Stimulated activated naive CD8-positive, alpha-beta T cell treated with anti-CD3 and anti-CD28 coated beads, Interleukin-15, Interleukin-2, amounts not matched to agents 100 ng/mL and 50 ng/mL, for 24 hours (primary cell): ENCODE measurements around the gene NCKAP5.

Experiments used
- H3K27ac Mint-ChIP-seq: one replicate; pipeline ENCODE4 v1.8.0; 2021; ENCODE audit warnings: mild to moderate bottlenecking, mixed read lengths
- H3K27me3 Mint-ChIP-seq: one replicate; pipeline ENCODE4 v1.8.0; 2021; ENCODE audit warnings: mixed read lengths
- H3K36me3 Mint-ChIP-seq: one replicate; pipeline ENCODE4 v1.8.0; 2021; ENCODE audit warnings: low read depth, mixed read lengths
- H3K4me1 Mint-ChIP-seq: one replicate; pipeline ENCODE4 v1.8.0; 2021; ENCODE audit warnings: low read depth, mixed read lengths
- H3K4me3 Mint-ChIP-seq: one replicate; pipeline ENCODE4 v1.8.0; 2021; ENCODE audit warnings: mild to moderate bottlenecking, mixed read lengths
- H3K9me3 Mint-ChIP-seq: one replicate; pipeline ENCODE4 v1.8.0; 2021; ENCODE audit warnings: mixed read lengths

Gene NCKAP5

GRCh38 chr2:132790207-132790785 lies 778.0 kb downstream of the NCKAP5 start:
- Mint-ChIP-seq H3K27ac (no peak overlapping the region), H3K9me3 (no peaks in the 10 kb centered on the region), H3K4me3 (no peak overlapping the region), H3K36me3 (no peaks in the 10 kb centered on the region), H3K4me1 (no peaks in the 10 kb centered on the region), H3K27me3 (no peaks in the 10 kb centered on the region)

- Mint-ChIP-seq H3K27ac (no peak overlapping the region), H3K4me3 (no peak overlapping the region), H3K27me3 (no peaks in the 10 kb centered on the region), H3K9me3 (no peaks in the 10 kb centered on the region), H3K4me1 (no peaks in the 10 kb centered on the region), H3K36me3 (no peaks in the 10 kb centered on the region)
These were observed 779.2 kb downstream of the NCKAP5 start for GRCh38 chr2:132789066-132789465.

- Mint-ChIP-seq H3K4me1 (no peaks in the 10 kb centered on the region), H3K27ac (no peak overlapping the region), H3K9me3 (no peaks in the 10 kb centered on the region), H3K4me3 (no peak overlapping the region), H3K36me3 (no peaks in the 10 kb centered on the region), H3K27me3 (no peaks in the 10 kb centered on the region)
These were observed 779.9 kb downstream of the NCKAP5 start for GRCh38 chr2:132788310-132788838.

- no peaks in the 10 kb centered on the region for H3K36me3 Mint-ChIP-seq
- H3K27me3 Mint-ChIP-seq = no peaks in the 10 kb centered on the region
- no peak overlapping the region for H3K27ac Mint-ChIP-seq
- no peaks in the 10 kb centered on the region for H3K4me1 Mint-ChIP-seq
- H3K4me3 Mint-ChIP-seq = no peak overlapping the region
- peaks cover 4% of the 10 kb centered on the region for H3K9me3 Mint-ChIP-seq
These were observed 784.4 kb downstream of the NCKAP5 start for GRCh38 chr2:132783883-132784282.

GRCh38 chr2:132782176-132782783 lies 786.0 kb downstream of the NCKAP5 start:
- Mint-ChIP-seq H3K4me1 (no peaks in the 10 kb centered on the region), H3K27me3 (no peaks in the 10 kb centered on the region)

GRCh38 chr2:132780651-132781050 lies 787.6 kb downstream of the NCKAP5 start:
- Mint-ChIP-seq H3K27ac (no peak overlapping the region), H3K9me3 (peaks cover 4% of the 10 kb centered on the region), H3K4me1 (no peaks in the 10 kb centered on the region), H3K27me3 (no peaks in the 10 kb centered on the region), H3K4me3 (no peak overlapping the region), H3K36me3 (no peaks in the 10 kb centered on the region)

More at GRCh38 chr2:132782176-132782783, 786.0 kb downstream of the NCKAP5 start:
- Mint-ChIP-seq H3K27ac (no peak overlapping the region), H3K36me3 (no peaks in the 10 kb centered on the region), H3K4me3 (no peak overlapping the region), H3K9me3 (peaks cover 4% of the 10 kb centered on the region)

GRCh38 chr2:132779206-132779721 lies 789.0 kb downstream of the NCKAP5 start:
- no peak overlapping the region for H3K27ac Mint-ChIP-seq
- H3K27me3 Mint-ChIP-seq = no peaks in the 10 kb centered on the region
- H3K9me3 Mint-ChIP-seq = peaks cover 4% of the 10 kb centered on the region
- H3K4me3 Mint-ChIP-seq = no peak overlapping the region
- no peaks in the 10 kb centered on the region for H3K36me3 Mint-ChIP-seq
- H3K4me1 Mint-ChIP-seq = no peaks in the 10 kb centered on the region

GRCh38 chr2:132776287-132776686 lies 792.0 kb downstream of the NCKAP5 start:
- Mint-ChIP-seq H3K9me3 (peaks cover 4% of the 10 kb centered on the region), H3K36me3 (no peaks in the 10 kb centered on the region)

GRCh38 chr2:132774189-132774588 lies 794.1 kb downstream of the NCKAP5 start:
- Mint-ChIP-seq H3K4me3 (no peak overlapping the region), H3K27ac (no peak overlapping the region), H3K36me3 (no peaks in the 10 kb centered on the region), H3K9me3 (no peaks in the 10 kb centered on the region), H3K4me1 (no peaks in the 10 kb centered on the region), H3K27me3 (no peaks in the 10 kb centered on the region)

More at GRCh38 chr2:132776287-132776686, 792.0 kb downstream of the NCKAP5 start:
- H3K27me3 Mint-ChIP-seq = no peaks in the 10 kb centered on the region
- no peaks in the 10 kb centered on the region for H3K4me1 Mint-ChIP-seq
- H3K4me3 Mint-ChIP-seq = no peak overlapping the region
- no peak overlapping the region for H3K27ac Mint-ChIP-seq

- no peaks in the 10 kb centered on the region for H3K4me1 Mint-ChIP-seq
- H3K9me3 Mint-ChIP-seq = no peaks in the 10 kb centered on the region
- no peaks in the 10 kb centered on the region for H3K36me3 Mint-ChIP-seq
- H3K27ac Mint-ChIP-seq = no peak overlapping the region
- no peaks in the 10 kb centered on the region for H3K27me3 Mint-ChIP-seq
- no peak overlapping the region for H3K4me3 Mint-ChIP-seq
These were observed 794.9 kb downstream of the NCKAP5 start for GRCh38 chr2:132773331-132773730.

- no peak overlapping the region for H3K4me3 Mint-ChIP-seq
- no peaks in the 10 kb centered on the region for H3K4me1 Mint-ChIP-seq
- H3K27me3 Mint-ChIP-seq = no peaks in the 10 kb centered on the region
- H3K36me3 Mint-ChIP-seq = no peaks in the 10 kb centered on the region
- H3K9me3 Mint-ChIP-seq = peaks cover 5% of the 10 kb centered on the region
- no peak overlapping the region for H3K27ac Mint-ChIP-seq
These were observed 795.9 kb downstream of the NCKAP5 start for GRCh38 chr2:132772340-132772739.

GRCh38 chr2:132766573-132766972 lies 801.7 kb downstream of the NCKAP5 start:
- no peak overlapping the region for H3K27ac Mint-ChIP-seq
- H3K36me3 Mint-ChIP-seq = no peaks in the 10 kb centered on the region
- no peaks in the 10 kb centered on the region for H3K27me3 Mint-ChIP-seq
- peaks cover 18% of the 10 kb centered on the region for H3K9me3 Mint-ChIP-seq
- H3K4me3 Mint-ChIP-seq = no peak overlapping the region
- no peaks in the 10 kb centered on the region for H3K4me1 Mint-ChIP-seq

GRCh38 chr2:132761437-132761836 lies 806.8 kb downstream of the NCKAP5 start:
- no peak overlapping the region for H3K27ac Mint-ChIP-seq
- no peaks in the 10 kb centered on the region for H3K36me3 Mint-ChIP-seq
- no peak overlapping the region for H3K4me3 Mint-ChIP-seq
- peaks cover 14% of the 10 kb centered on the region for H3K9me3 Mint-ChIP-seq
- H3K27me3 Mint-ChIP-seq = no peaks in the 10 kb centered on the region
- no peaks in the 10 kb centered on the region for H3K4me1 Mint-ChIP-seq

- H3K4me3 Mint-ChIP-seq = no peak overlapping the region
- H3K27me3 Mint-ChIP-seq = no peaks in the 10 kb centered on the region
These were observed 807.3 kb downstream of the NCKAP5 start for GRCh38 chr2:132760971-132761370.

GRCh38 chr2:132760405-132760804 lies 807.9 kb downstream of the NCKAP5 start:
- Mint-ChIP-seq H3K9me3 (peaks cover 14% of the 10 kb centered on the region), H3K4me3 (no peak overlapping the region), H3K4me1 (no peaks in the 10 kb centered on the region), H3K36me3 (no peaks in the 10 kb centered on the region), H3K27ac (no peak overlapping the region), H3K27me3 (no peaks in the 10 kb centered on the region)

More at GRCh38 chr2:132760971-132761370, 807.3 kb downstream of the NCKAP5 start:
- Mint-ChIP-seq H3K36me3 (no peaks in the 10 kb centered on the region), H3K27ac (no peak overlapping the region), H3K9me3 (peaks cover 14% of the 10 kb centered on the region), H3K4me1 (no peaks in the 10 kb centered on the region)
